Activated CD4-positive, alpha-beta T cell treated with anti-CD3 and anti-CD28 coated beads, Interleukin-2, amount 10 ng/mL, durations not matched to agents 24 days and 14 days (primary cell): Measurements from ENCODE around the gene RRAGB. TPM values are rescaled to one million over a fixed set of nuclear protein-coding genes. Genes with fewer than 3 reads are reported as not detected.
"Not testable (repeated sequence)": the region's sequence is repeated elsewhere in the genome, so short reads cannot be mapped to it uniquely, and the experiment has no call there.

ENCODE experiments used
- DNase-seq: peaks from one replicate; pipeline ENCODE4 v3.0.0; 2022
- H3K27ac Mint-ChIP-seq: one replicate; pipeline ENCODE4 v1.8.0; 2022; ENCODE audit warnings: mild to moderate bottlenecking, mixed read lengths
- H3K27me3 Mint-ChIP-seq: one replicate; pipeline ENCODE4 v1.8.0; 2022; ENCODE audit warnings: mixed read lengths
- H3K36me3 Mint-ChIP-seq: one replicate; pipeline ENCODE4 v1.8.0; 2022; ENCODE audit warnings: low read depth, mild to moderate bottlenecking, mixed read lengths
- H3K4me1 Mint-ChIP-seq: one replicate; pipeline ENCODE4 v1.8.0; 2021; ENCODE audit warnings: mixed read lengths
- H3K4me3 Mint-ChIP-seq: one replicate; pipeline ENCODE4 v1.8.0; 2022; ENCODE audit warnings: mild to moderate bottlenecking, moderate library complexity, mixed read lengths
- H3K9me3 Mint-ChIP-seq: one replicate; pipeline ENCODE4 v1.8.0; 2021; ENCODE audit warnings: mixed read lengths
- intact Hi-C: fragments of 100-400 bp; cut with micrococcal nuclease; formaldehyde crosslinking; loops from one replicate; pipeline ENCODE4 v1.15.1; 2023
- total RNA-seq: library from RNA; stranded (reverse); gene quantifications from 2 replicates; pipeline ENCODE4 v1.2.3, GENCODE V29; 2022

The RRAGB gene
- total RNA-seq, 1 donor from 2014 or later = 8.2 TPM

- H3K36me3 Mint-ChIP-seq = peaks cover 46% of the 10 kb centered on the region
- no peak overlapping the region for H3K27ac Mint-ChIP-seq
- H3K4me1 Mint-ChIP-seq = peaks cover 5% of the 10 kb centered on the region
- intact Hi-C loops = no loop called here
- H3K4me3 Mint-ChIP-seq = no peak overlapping the region
- H3K9me3 Mint-ChIP-seq = peaks cover 4% of the 10 kb centered on the region
- no peak for DNase-seq
- no peaks in the 10 kb centered on the region for H3K27me3 Mint-ChIP-seq
These were observed 14.3 kb downstream of the RRAGB start for GRCh38 chrX:55731826-55732225.

GRCh38 chrX:55738969-55739368 lies 21.4 kb downstream of the RRAGB start:
- H3K27ac Mint-ChIP-seq = no peak overlapping the region
- no peak overlapping the region for H3K4me3 Mint-ChIP-seq
- H3K27me3 Mint-ChIP-seq = no peaks in the 10 kb centered on the region
- intact Hi-C loops = no loop called here
- H3K36me3 Mint-ChIP-seq = peaks cover 53% of the 10 kb centered on the region
- no peaks in the 10 kb centered on the region for H3K9me3 Mint-ChIP-seq
- DNase-seq = no peak
- H3K4me1 Mint-ChIP-seq = no peaks in the 10 kb centered on the region

GRCh38 chrX:55742649-55743048 lies 25.1 kb downstream of the RRAGB start:
- Mint-ChIP-seq H3K4me3 (no peak overlapping the region), H3K4me1 (no peaks in the 10 kb centered on the region), H3K36me3 (peaks cover 38% of the 10 kb centered on the region), H3K27ac (no peak overlapping the region), H3K9me3 (no peaks in the 10 kb centered on the region), H3K27me3 (no peaks in the 10 kb centered on the region)
- intact Hi-C loops = no loop called here
- no peak for DNase-seq

DNA sequence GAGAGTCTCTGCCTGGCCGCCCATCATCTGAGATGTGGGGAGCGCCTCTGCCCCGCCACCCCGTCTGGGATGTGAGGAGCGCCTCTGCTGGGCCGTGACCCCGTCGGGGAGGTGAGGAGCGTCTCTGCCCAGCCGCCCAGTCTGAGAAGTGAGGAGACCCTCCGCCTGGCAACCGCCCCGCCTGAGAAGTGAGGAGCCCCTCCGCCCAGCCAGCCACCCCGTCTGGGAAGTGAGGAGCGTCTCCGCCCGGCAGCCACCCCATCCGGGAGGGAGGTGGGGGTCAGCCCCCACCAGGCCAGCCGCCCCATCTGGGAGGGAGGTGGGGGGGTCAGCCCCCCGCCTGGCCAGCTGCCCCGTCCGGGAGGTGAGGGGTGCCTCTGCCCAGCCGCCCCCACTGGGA lies 30.9 kb downstream of the RRAGB start:
- H3K9me3 Mint-ChIP-seq, intact Hi-C loops, H3K27ac Mint-ChIP-seq, DNase-seq, H3K4me3 Mint-ChIP-seq, H3K27me3 Mint-ChIP-seq, H3K4me1 Mint-ChIP-seq: not testable (repeated sequence)
- H3K36me3 Mint-ChIP-seq = peaks cover 15% of the 10 kb centered on the region

DNA sequence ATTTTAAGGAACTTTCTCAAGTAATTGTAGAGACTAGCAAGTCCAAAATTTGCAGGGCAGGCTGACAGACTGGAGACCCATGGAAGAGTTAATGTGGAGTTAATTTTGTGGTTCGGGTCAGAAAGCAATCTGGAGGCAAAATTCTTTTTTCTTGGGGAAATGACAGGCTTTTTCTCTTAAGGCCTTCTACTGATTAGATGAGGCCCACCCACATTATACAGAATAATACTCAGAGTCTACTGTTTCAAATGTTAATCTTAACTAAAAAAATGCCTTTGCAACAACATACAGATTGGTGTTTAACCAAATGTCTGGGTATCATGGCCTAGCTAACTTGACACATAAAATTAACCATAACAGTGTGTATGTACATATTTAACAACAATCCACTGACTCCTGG lies 32.7 kb downstream of the RRAGB start:
- no peak for DNase-seq
- no peak overlapping the region for H3K27ac Mint-ChIP-seq
- no peak overlapping the region for H3K4me3 Mint-ChIP-seq
- H3K4me1 Mint-ChIP-seq = no peaks in the 10 kb centered on the region
- no peaks in the 10 kb centered on the region for H3K27me3 Mint-ChIP-seq
- H3K36me3 Mint-ChIP-seq = peaks cover 7% of the 10 kb centered on the region
- intact Hi-C loops = loop anchor here (10.0 kb wide), 1 partner anchor 1735 kb away; no protein-coding TSS in a partner anchor
- H3K9me3 Mint-ChIP-seq = no peaks in the 10 kb centered on the region

GRCh38 chrX:55754861-55755294 lies 37.3 kb downstream of the RRAGB start:
- no peaks in the 10 kb centered on the region for H3K27me3 Mint-ChIP-seq
- no peak overlapping the region for H3K27ac Mint-ChIP-seq
- H3K4me1 Mint-ChIP-seq = no peaks in the 10 kb centered on the region
- intact Hi-C loops = loop anchor here (10.0 kb wide), 1 partner anchor 1740 kb away; no protein-coding TSS in a partner anchor
- peaks cover 20% of the 10 kb centered on the region for H3K36me3 Mint-ChIP-seq
- H3K9me3 Mint-ChIP-seq = no peaks in the 10 kb centered on the region
- no peak for DNase-seq
- no peak overlapping the region for H3K4me3 Mint-ChIP-seq

DNA sequence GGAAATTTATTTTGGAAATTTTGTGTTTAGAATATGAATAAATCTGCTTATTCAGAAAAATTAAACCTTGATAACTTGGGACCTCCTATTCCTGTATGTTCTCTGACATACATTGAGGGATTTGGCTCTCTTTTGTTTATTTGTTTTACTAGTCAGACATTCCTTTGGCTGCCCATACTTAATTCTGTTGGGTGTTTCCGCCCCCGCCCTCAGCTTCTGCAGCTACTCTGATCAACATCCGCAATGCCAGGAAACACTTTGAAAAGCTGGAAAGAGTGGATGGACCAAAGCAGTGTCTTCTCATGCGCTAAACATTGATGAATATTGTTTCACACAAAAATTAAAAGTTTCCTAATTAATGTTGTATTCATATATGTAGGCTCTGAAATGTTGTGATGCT lies 40.5 kb downstream of the RRAGB start:
- intact Hi-C loops = loop anchor here (10.0 kb wide), 1 partner anchor 1743 kb away; no protein-coding TSS in a partner anchor
- Mint-ChIP-seq H3K4me3 (no peak overlapping the region), H3K36me3 (peaks cover 28% of the 10 kb centered on the region), H3K27me3 (no peaks in the 10 kb centered on the region), H3K9me3 (no peaks in the 10 kb centered on the region), H3K4me1 (no peaks in the 10 kb centered on the region), H3K27ac (no peak overlapping the region)
- DNase-seq = no peak

DNA sequence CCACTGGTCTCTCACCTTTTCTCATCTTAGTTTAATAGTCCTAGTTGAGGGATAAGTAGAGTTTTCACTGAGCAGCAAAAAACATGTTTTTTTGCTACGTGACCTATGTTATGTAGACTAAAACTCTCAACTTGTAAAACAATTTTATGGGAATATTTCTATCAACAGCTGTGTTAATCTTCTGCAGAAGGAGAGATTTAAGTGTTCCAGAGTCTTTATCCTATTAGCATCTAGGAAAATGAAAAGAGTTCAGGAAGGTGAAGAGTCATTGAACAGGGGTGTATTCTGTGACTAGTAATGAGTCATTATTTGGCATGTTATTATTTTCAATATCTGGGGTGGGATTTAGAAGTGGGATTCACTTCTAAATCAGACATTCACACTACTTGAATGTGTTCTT lies 41.9 kb downstream of the RRAGB start:
- no peaks in the 10 kb centered on the region for H3K4me1 Mint-ChIP-seq
- peaks cover 28% of the 10 kb centered on the region for H3K36me3 Mint-ChIP-seq
- no peak overlapping the region for H3K27ac Mint-ChIP-seq
- no peaks in the 10 kb centered on the region for H3K27me3 Mint-ChIP-seq
- intact Hi-C loops = loop anchor here (10.0 kb wide), 1 partner anchor 1745 kb away; no protein-coding TSS in a partner anchor
- no peaks in the 10 kb centered on the region for H3K9me3 Mint-ChIP-seq
- no peak for DNase-seq
- H3K4me3 Mint-ChIP-seq = no peak overlapping the region

- DNase-seq = no peak
- Mint-ChIP-seq H3K27me3 (no peaks in the 10 kb centered on the region), H3K27ac (no peak overlapping the region), H3K36me3 (peaks cover 6% of the 10 kb centered on the region), H3K4me1 (no peaks in the 10 kb centered on the region), H3K9me3 (no peaks in the 10 kb centered on the region), H3K4me3 (no peak overlapping the region)
- intact Hi-C loops = no loop called here
These were observed 49.6 kb downstream of the RRAGB start for GRCh38 chrX:55767100-55767499.

DNA sequence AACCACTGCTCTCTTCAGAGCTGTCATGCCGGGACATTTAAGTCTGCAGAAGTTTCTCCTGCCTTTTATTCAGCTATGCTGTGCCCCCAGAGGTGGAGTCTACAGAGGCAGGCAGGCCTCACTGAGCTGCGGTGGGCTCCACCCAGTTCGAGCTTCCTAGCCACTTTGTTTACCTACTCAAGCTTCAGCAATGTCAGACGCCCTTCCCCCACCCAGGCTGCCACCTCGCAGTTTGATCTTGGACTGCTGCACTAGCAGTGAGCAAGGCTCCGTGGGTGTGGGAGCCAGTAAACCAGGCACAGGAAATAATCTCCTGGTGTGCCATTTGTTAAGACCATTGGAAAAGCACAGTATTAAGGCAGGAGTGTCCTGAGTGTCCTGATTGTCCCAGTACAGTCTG lies 56.9 kb downstream of the RRAGB start:
- H3K4me3 Mint-ChIP-seq, DNase-seq, intact Hi-C loops, H3K36me3 Mint-ChIP-seq, H3K4me1 Mint-ChIP-seq, H3K9me3 Mint-ChIP-seq, H3K27me3 Mint-ChIP-seq, H3K27ac Mint-ChIP-seq: not testable (repeated sequence)

DNA sequence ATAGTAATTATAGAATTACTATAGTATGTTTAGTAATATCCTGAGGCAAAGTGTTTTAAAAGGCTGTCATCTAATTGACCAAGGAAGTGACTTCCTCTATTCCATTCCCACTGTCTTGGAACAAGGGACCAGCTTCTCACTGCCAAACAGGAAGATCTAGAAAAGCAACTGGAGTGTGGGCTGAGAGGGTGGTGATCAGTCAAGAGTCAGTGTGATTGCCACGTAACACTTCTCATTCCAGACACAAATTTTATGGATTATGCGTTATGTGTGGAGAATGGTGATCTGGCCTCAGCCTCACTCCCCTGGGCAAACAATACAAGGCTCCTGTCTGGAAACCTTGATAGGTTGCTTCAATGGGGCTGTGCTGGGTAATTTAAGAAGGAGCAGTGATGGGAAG lies 60.0 kb downstream of the RRAGB start:
- H3K4me1 Mint-ChIP-seq = no peaks in the 10 kb centered on the region
- no peaks in the 10 kb centered on the region for H3K27me3 Mint-ChIP-seq
- H3K9me3 Mint-ChIP-seq = peaks cover 11% of the 10 kb centered on the region
- H3K27ac Mint-ChIP-seq = no peak overlapping the region
- no peak for DNase-seq
- intact Hi-C loops = no loop called here
- H3K36me3 Mint-ChIP-seq = peaks cover 5% of the 10 kb centered on the region
- H3K4me3 Mint-ChIP-seq = no peak overlapping the region

DNA sequence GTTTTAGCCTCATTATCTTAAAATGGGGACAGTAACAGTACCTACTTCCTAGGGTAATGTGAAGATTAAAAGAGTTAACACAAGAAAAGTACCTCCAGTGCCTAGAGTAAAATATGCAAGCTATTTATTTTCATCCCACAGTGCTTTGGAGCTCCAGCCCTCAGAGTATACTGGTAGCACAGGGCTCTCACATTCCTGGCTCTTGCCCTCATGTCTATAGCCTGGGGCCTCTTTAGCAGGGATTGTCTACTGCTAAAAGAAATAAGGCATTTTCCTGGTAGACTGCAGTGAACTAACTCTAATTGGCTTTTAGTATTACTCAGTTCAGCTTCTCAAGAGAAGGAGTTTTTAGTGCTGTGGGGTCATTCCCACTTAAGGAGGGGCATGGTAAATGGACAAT lies 60.8 kb downstream of the RRAGB start:
- Mint-ChIP-seq H3K27ac (no peak overlapping the region), H3K4me3 (no peak overlapping the region), H3K4me1 (no peaks in the 10 kb centered on the region), H3K9me3 (peaks cover 10% of the 10 kb centered on the region), H3K36me3 (peaks cover 5% of the 10 kb centered on the region), H3K27me3 (no peaks in the 10 kb centered on the region)
- intact Hi-C loops = no loop called here
- no peak for DNase-seq

DNA sequence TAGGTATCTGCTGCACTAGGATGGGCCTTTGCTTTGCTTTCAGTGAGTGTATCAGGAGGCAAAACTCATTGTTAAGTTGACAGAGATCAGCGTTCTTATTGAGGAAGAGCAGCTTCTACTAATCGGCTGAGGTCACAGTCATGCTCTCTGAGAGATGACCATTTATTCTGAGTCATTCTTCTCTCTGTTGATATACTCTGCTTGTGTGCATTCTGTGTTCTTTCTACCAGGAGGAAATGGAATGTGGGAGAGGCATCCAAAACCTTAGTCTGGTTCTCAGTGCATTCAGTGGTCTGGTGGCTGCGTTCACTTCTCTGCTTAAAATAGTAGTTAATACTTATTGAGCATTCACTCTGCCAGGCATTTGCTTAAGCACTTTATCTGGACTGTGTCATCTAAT lies 66.2 kb downstream of the RRAGB start:
- no peaks in the 10 kb centered on the region for H3K4me1 Mint-ChIP-seq
- intact Hi-C loops = no loop called here

DNA sequence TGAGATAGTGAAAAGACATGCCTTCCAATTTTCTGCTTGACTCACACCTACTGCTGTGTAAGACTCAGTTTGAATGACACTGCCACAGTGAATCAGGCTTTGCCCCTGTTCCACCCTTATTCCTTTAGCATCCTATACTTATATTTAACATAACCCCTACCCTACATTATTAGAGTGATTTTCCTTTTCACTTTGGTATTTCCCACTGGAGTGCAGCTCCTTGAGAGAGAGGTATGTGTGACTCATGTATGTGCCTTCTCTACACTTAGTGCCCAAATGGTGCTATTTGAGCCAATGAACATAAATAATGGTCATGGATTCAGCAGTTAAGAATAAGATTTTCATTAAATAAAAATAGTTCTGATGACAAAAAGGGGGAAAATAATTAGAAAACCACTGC lies 69.5 kb downstream of the RRAGB start:
- no peak overlapping the region for H3K4me3 Mint-ChIP-seq
- no peak for DNase-seq
- peaks cover 3% of the 10 kb centered on the region for H3K9me3 Mint-ChIP-seq
- no peaks in the 10 kb centered on the region for H3K4me1 Mint-ChIP-seq
- H3K27ac Mint-ChIP-seq = no peak overlapping the region
- H3K36me3 Mint-ChIP-seq = no peaks in the 10 kb centered on the region
- no peaks in the 10 kb centered on the region for H3K27me3 Mint-ChIP-seq
- intact Hi-C loops = no loop called here

More for the DNA sequence above, 66.2 kb downstream of the RRAGB start:
- no peaks in the 10 kb centered on the region for H3K27me3 Mint-ChIP-seq
- DNase-seq = no peak
- H3K4me3 Mint-ChIP-seq = no peak overlapping the region
- no peak overlapping the region for H3K27ac Mint-ChIP-seq
- H3K36me3 Mint-ChIP-seq = no peaks in the 10 kb centered on the region
- peaks cover 9% of the 10 kb centered on the region for H3K9me3 Mint-ChIP-seq

DNA sequence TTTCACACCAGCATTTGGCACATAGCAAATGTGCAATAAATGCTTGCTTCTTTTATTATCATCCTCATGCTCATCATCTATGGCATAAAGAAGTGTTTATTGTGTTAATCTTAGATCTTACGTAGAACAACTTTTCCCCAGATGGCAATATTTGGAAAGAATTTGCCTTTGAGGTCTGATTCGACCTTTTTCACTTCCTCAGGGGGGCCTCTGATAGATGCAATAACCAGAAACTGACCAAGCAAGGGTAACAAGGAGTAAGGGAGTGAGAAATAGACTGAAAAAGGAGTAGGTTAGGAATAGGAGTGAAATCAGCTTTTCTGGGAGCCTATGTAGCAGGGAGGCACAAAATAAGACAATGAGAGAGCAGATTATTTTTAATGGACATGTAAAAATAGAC lies 70.2 kb downstream of the RRAGB start:
- H3K27me3 Mint-ChIP-seq = no peaks in the 10 kb centered on the region
- DNase-seq = no peak
- peaks cover 3% of the 10 kb centered on the region for H3K9me3 Mint-ChIP-seq
- H3K4me3 Mint-ChIP-seq = no peak overlapping the region
- no peaks in the 10 kb centered on the region for H3K4me1 Mint-ChIP-seq
- H3K36me3 Mint-ChIP-seq = no peaks in the 10 kb centered on the region
- intact Hi-C loops = no loop called here
- H3K27ac Mint-ChIP-seq = no peak overlapping the region
